Testis (tissue), 3 donors: ENCODE measurements around the gene TAF3. TPM values are rescaled to one million over a fixed set of nuclear protein-coding genes. Genes with fewer than 3 reads are reported as not detected.

ENCODE experiments used
- DNase-seq: peaks from one replicate; pipeline ENCODE4 v3.0.0-alpha.2; 2019
- H3K27ac ChIP-seq, 2 donors: fragments of 200-600 bp; sonication (generic); one replicate each; pipeline ENCODE4 v1.5.1; 2019
- H3K27me3 ChIP-seq: fragments of 200-600 bp; sonication (generic); one replicate; pipeline ENCODE4 v1.5.1; 2019
- H3K36me3 ChIP-seq: fragments of 200-600 bp; sonication (generic); one replicate; pipeline ENCODE4 v1.5.1; 2017; ENCODE audit warnings: low read depth; ENCODE audit errors: missing control alignments
- H3K4me1 ChIP-seq: fragments of 200-600 bp; sonication (generic); one replicate; pipeline ENCODE4 v1.5.1; 2019
- H3K4me3 ChIP-seq, 2 donors: fragments of 200-600 bp; sonication (generic); one replicate each; pipeline ENCODE4 v1.5.1; 2017 to 2019
- H3K9me3 ChIP-seq: fragments of 200-600 bp; sonication (generic); one replicate; pipeline ENCODE4 v1.5.1; 2017
- CTCF ChIP-seq, 3 experiments: fragments of 450-650 bp in 2 of 3; fragments of 200-600 bp in 1 of 3; sonication (generic) in 1 of 3; IDR thresholded peaks; one replicate each; pipeline ENCODE4 v1.5.1; 2016 to 2019; ENCODE audit warnings: antibody characterized with exemption in 3 of 3, mild to moderate bottlenecking in 2 of 3, moderate library complexity in 1 of 3
- POLR2A ChIP-seq: fragments of 450-650 bp; IDR thresholded peaks from one replicate; pipeline ENCODE4 v1.6.1; 2017; ENCODE audit warnings: antibody characterized with exemption, mild to moderate bottlenecking, moderate library complexity
- WGBS, 2 donors: methylation state at CpG; one replicate each; pipeline ENCODE4 v1.1.5; 2018; 5-methylcytosine and 5-hydroxymethylcytosine counted together
- intact Hi-C: fragments of 100-400 bp; cut with DNase I; formaldehyde crosslinking; loops from one replicate; pipeline ENCODE4 v1.15.1; 2023; ENCODE audit warnings: low total_unique reads
- polyA plus RNA-seq: library from polyadenylated mRNA; stranded (reverse); fragments of 350-450 nt; fragmentation: Illumina TruSeq; extraction: RNeasy Lipid Tissue Mini Kit (QIAGEN cat#74804); gene quantifications from one replicate; pipeline ENCODE4 v1.2.3, GENCODE V29; 2014; ENCODE audit warnings: low read depth, low replicate concordance; ENCODE audit not compliant: insufficient read depth
- total RNA-seq, 2 donors: library from RNA; depleted of rRNA; stranded (reverse); fragments of >200 nt; gene quantifications; one replicate each; pipeline ENCODE4 v1.2.3, GENCODE V29; 2016

Gene TAF3
- total and polyA plus RNA-seq, 3 donors from 2014 or later = 7.0 to 33.0 (median 32.8) TPM

- intact Hi-C loops = no loop called here
- no peaks in the 10 kb centered on the region for H3K27me3 ChIP-seq
- TF ChIP-seq POLR2A (no peak), CTCF (IDR thresholded peaks at IDR 0.05) (no peak)
- H3K4me1 ChIP-seq = no peaks in the 10 kb centered on the region
- H3K27ac ChIP-seq = no peak overlapping the region
- H3K9me3 ChIP-seq = no peaks in the 10 kb centered on the region
- H3K4me3 ChIP-seq = no peak overlapping the region
- no peaks in the 10 kb centered on the region for H3K36me3 ChIP-seq
- 91 to 96% methylated on average over 8 of the region's 8 CpGs for WGBS, 2 donors
- no peak for DNase-seq
These were observed 115.5 kb downstream of the TAF3 start for GRCh38 chr10:7933757-7934156.

DNA sequence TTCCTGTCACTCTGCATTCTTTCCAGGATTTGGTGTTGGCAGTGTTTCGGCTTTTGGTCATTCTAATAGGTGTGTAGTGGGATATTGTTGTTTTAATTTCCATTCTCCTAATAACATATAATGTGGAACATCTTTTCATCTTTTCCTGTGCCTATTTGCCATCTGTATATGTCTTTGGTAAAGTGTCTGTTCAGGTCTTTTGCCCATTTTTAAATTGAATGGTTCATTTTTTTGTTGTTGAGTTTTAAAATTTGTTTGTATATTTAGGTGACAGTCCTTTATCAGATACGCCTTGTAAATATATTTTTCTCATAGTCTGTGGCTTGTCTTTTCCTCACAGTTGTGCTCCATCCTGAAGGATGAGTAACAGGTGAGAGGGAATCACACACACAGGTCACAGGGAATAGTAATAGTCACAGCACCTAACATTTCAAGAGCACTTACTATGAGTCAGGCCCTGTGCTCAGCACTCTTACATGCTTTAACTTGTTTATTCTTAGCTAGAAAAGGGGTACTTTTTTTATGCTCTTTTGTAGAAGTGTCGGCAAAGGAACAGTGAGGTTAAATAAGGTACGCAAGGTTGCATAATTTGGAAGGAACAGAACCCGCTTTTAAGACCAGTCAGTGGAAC lies 119.1 kb downstream of the TAF3 start:
- intact Hi-C loops = no loop called here
- Histone ChIP-seq H3K27me3 (no peaks in the 10 kb centered on the region), H3K36me3 (no peaks in the 10 kb centered on the region), H3K4me1 (no peaks in the 10 kb centered on the region), H3K27ac (no peak overlapping the region), H3K9me3 (no peaks in the 10 kb centered on the region), H3K4me3 (no peak overlapping the region)
- 92 to 95% methylated on average over 5 of the region's 5 CpGs for WGBS, 2 donors
- no peak for TF ChIP-seq POLR2A
- TF ChIP-seq CTCF (IDR thresholded peaks at IDR 0.05) = no peak
- no peak for DNase-seq

DNA sequence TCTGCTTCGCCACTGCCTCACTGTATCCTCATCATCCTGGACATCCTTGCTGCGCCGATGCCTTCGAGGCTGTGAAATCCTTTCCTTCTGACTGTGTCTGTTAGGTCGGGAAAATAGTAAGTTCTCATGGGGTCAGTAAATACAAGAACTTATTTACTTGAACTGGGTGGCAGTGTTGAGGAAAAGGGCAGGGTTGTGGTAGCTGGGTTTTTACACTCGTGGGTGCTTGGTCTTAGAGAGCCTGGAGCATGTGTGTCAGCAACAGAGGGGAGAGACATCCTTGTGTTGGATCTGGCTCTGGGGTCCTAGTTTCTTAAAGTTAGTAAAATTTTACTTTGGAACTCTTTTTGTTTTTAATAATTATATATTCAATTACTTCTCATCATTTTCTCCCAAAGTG lies 123.3 kb downstream of the TAF3 start:
- H3K27me3 ChIP-seq = no peaks in the 10 kb centered on the region
- H3K27ac ChIP-seq = no peak overlapping the region
- no peak for DNase-seq
- no peaks in the 10 kb centered on the region for H3K9me3 ChIP-seq
- 86 to 89% methylated on average over 6 of the region's 6 CpGs for WGBS, 2 donors
- TF ChIP-seq POLR2A (no peak), CTCF (IDR thresholded peaks at IDR 0.05) (no peak)
- no peaks in the 10 kb centered on the region for H3K4me1 ChIP-seq
- no peak overlapping the region for H3K4me3 ChIP-seq
- H3K36me3 ChIP-seq = no peaks in the 10 kb centered on the region
- intact Hi-C loops = no loop called here

DNA sequence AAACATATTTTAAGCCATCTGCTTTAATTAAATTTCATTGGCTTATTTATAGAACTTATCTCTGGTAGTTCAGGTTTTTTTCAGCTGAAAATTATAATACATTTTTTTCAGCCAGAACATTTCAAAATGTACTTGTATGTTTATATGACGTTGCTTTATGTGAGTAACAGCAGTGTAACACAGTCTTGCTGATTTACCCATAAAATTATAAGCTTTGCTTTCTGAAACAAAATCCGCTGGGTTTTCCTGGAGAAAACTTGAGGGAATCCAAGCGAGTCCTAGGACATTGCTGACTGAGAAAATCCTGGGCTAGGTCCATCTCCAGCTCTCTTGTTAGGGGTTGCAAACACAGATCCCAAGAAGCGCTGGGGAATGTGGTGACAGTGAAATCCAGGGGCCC lies 124.0 kb downstream of the TAF3 start:
- Histone ChIP-seq H3K27me3 (no peaks in the 10 kb centered on the region), H3K4me3 (no peak overlapping the region), H3K27ac (no peak overlapping the region), H3K9me3 (no peaks in the 10 kb centered on the region), H3K4me1 (no peaks in the 10 kb centered on the region), H3K36me3 (no peaks in the 10 kb centered on the region)
- no peak for DNase-seq
- intact Hi-C loops = no loop called here
- 78 to 85% methylated on average over 4 of the region's 4 CpGs for WGBS, 2 donors
- no peak for TF ChIP-seq CTCF (IDR thresholded peaks at IDR 0.05)

DNA sequence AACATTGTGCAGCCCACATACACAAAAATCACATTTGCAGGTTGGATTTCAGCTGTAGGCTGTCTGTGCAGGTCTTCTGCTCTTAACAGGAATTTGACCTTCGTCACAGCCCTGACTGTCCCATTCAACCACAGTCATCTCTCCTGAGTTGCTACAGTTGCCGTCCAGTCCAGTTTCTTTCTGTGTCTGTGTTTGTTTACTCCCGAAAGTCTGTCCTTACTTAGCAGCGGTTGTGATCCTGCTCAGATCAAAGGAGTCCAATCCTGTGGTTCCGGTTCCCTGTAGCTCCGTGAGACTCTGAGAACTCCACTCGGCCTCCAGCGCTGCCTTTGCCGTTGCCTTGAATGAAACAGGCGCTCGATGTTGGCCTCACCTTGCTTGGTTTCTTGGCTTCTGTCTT lies 124.6 kb downstream of the TAF3 start:
- 80 to 89% methylated on average over 11 of the region's 11 CpGs for WGBS, 2 donors

More for the DNA sequence above, 124.6 kb downstream of the TAF3 start:
- H3K36me3 ChIP-seq = no peaks in the 10 kb centered on the region
- no peak for DNase-seq
- TF ChIP-seq CTCF (IDR thresholded peaks at IDR 0.05) (no peak), POLR2A (no peak)
- H3K27me3 ChIP-seq = no peaks in the 10 kb centered on the region
- H3K4me3 ChIP-seq = no peak overlapping the region
- H3K9me3 ChIP-seq = no peaks in the 10 kb centered on the region
- intact Hi-C loops = no loop called here
- no peaks in the 10 kb centered on the region for H3K4me1 ChIP-seq
- H3K27ac ChIP-seq = no peak overlapping the region
